GM12892 (cell line): ENCODE measurements around the gene TMEM106C.

ENCODE experiments used
- DNase-seq: peaks from one replicate; pipeline ENCODE4 v3.0.0; 2011; ENCODE audit not compliant: insufficient read length
- FAIRE-seq: peaks from 2 replicates; lab custom pipeline; 2011; peaks lifted over from hg19 to GRCh38; lab: Jason Lieb, UNC
- POLR2A ChIP-seq: IDR thresholded peaks from 2 replicates; pipeline ENCODE4 v1.6.1; 2011; ENCODE audit warnings: low read depth, low read length, control low read depth
- POLR2AphosphoS5 ChIP-seq: IDR thresholded peaks from 2 replicates; pipeline ENCODE4 v1.6.1; 2011; ENCODE audit warnings: low read depth, low read length, control low read depth
- TAF1 ChIP-seq: IDR thresholded peaks from 2 replicates; pipeline ENCODE4 v1.6.1; 2011; ENCODE audit warnings: low read depth, mild to moderate bottlenecking, control low read depth, low read length, borderline replicate concordance

Gene TMEM106C

GRCh38 chr12:47975036-47975620 is 11.7 kb downstream of the TMEM106C start:
- TF ChIP-seq TAF1, result no peak
- no peak for TF ChIP-seq POLR2AphosphoS5
- TF ChIP-seq POLR2A, result no peak
- no peak for DNase-seq
- FAIRE-seq, result no peak

- no peak for FAIRE-seq
- no peak for TF ChIP-seq TAF1
- no peak for TF ChIP-seq POLR2A
- TF ChIP-seq POLR2AphosphoS5, result no peak
- DNase-seq, result no peak
Observed at GRCh38 chr12:47975816-47976215, 12.4 kb downstream of the TMEM106C start.

GRCh38 chr12:47977046-47977771 is 13.8 kb downstream of the TMEM106C start:
- no peak for DNase-seq
- TF ChIP-seq TAF1 (no peak), POLR2A (no peak), POLR2AphosphoS5 (no peak)
- FAIRE-seq, result no peak

- TF ChIP-seq POLR2AphosphoS5 (no peak), TAF1 (no peak), POLR2A (no peak)
- FAIRE-seq, result no peak
- peak; percentile 33 for DNase-seq
Observed at GRCh38 chr12:47977772-47978597, 14.6 kb downstream of the TMEM106C start.

GRCh38 chr12:47978598-47978873 is 15.1 kb downstream of the TMEM106C start:
- no peak for TF ChIP-seq POLR2A
- FAIRE-seq, result no peak
- no peak for DNase-seq

- TF ChIP-seq POLR2AphosphoS5, result no peak
- TF ChIP-seq POLR2A, result no peak
- no peak for TF ChIP-seq TAF1
- no peak for DNase-seq
- FAIRE-seq, result no peak
Observed at GRCh38 chr12:47979166-47979565, 15.8 kb downstream of the TMEM106C start.

GRCh38 chr12:47979686-47980085 is 16.3 kb downstream of the TMEM106C start:
- DNase-seq (no peak), FAIRE-seq (no peak)
- no peak for TF ChIP-seq TAF1
- TF ChIP-seq POLR2A, result no peak
- no peak for TF ChIP-seq POLR2AphosphoS5

- no peak for FAIRE-seq
- DNase-seq, result no peak
- TF ChIP-seq TAF1 (no peak), POLR2A (no peak), POLR2AphosphoS5 (no peak)
Observed at GRCh38 chr12:47980197-47980596, 16.8 kb downstream of the TMEM106C start.

GRCh38 chr12:47980779-47981495 is 17.5 kb downstream of the TMEM106C start:
- FAIRE-seq (no peak), DNase-seq (no peak)
- TF ChIP-seq POLR2A (no peak), TAF1 (no peak), POLR2AphosphoS5 (no peak)

GRCh38 chr12:47981496-47982260 is 18.3 kb downstream of the TMEM106C start:
- no peak for TF ChIP-seq TAF1
- DNase-seq, result no peak
- no peak for FAIRE-seq

- FAIRE-seq (no peak), DNase-seq (no peak)
- TF ChIP-seq POLR2A (no peak), TAF1 (no peak), POLR2AphosphoS5 (no peak)
Observed at GRCh38 chr12:47982311-47982710, 18.9 kb downstream of the TMEM106C start.
